HEK293T (cell line): ENCODE results near the gene CA10.

Experiments used
- ELF4 ChIP-seq: fragments of 450-650 bp; IDR thresholded peaks from 2 replicates; pipeline ENCODE4 v1.6.1; 2017; ENCODE audit warnings: antibody characterized with exemption
- FOXA1 ChIP-seq: fragments of 450-650 bp; IDR thresholded peaks from 2 replicates; pipeline ENCODE4 v1.6.1; 2016; ENCODE audit warnings: mild to moderate bottlenecking
- FOXM1 ChIP-seq: fragments of 450-650 bp; IDR thresholded peaks from 2 replicates; pipeline ENCODE4 v1.6.1; 2017; ENCODE audit warnings: mild to moderate bottlenecking, borderline replicate concordance
- LEF1 ChIP-seq: fragments of 450-650 bp; IDR thresholded peaks from 2 replicates; pipeline ENCODE4 v1.6.1; 2017; ENCODE audit warnings: mild to moderate bottlenecking, borderline replicate concordance
- TARDBP ChIP-seq: fragments of 450-650 bp; IDR thresholded peaks from 2 replicates; pipeline ENCODE4 v1.6.1; 2016
- ZNF384 ChIP-seq: fragments of 450-650 bp; IDR thresholded peaks from 2 replicates; pipeline ENCODE4 v1.6.1; 2016
- TF ChIP-seq, protein P1 (sequence below): fragments of 450-650 bp; IDR thresholded peaks from 2 replicates; pipeline ENCODE4 v1.6.1; 2016

- TF ChIP-seq TARDBP, result no peak
- no peak for TF ChIP-seq ELF4
- TF ChIP-seq LEF1, result no peak
- no peak for TF ChIP-seq ZNF384
- no peak for TF ChIP-seq FOXA1
- no peak for TF ChIP-seq FOXM1
- TF ChIP-seq, protein P1, sequence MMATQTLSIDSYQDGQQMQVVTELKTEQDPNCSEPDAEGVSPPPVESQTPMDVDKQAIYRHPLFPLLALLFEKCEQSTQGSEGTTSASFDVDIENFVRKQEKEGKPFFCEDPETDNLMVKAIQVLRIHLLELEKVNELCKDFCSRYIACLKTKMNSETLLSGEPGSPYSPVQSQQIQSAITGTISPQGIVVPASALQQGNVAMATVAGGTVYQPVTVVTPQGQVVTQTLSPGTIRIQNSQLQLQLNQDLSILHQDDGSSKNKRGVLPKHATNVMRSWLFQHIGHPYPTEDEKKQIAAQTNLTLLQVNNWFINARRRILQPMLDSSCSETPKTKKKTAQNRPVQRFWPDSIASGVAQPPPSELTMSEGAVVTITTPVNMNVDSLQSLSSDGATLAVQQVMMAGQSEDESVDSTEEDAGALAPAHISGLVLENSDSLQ, result no peak
These were observed 310.1 kb downstream of the CA10 start for GRCh38 chr17:51848451-51848850.
